ENCODE data around the gene BBS9. TPM values are rescaled to one million over a fixed set of nuclear protein-coding genes. Genes with fewer than 3 reads are reported as not detected.

The BBS9 gene
- total and polyA plus RNA-seq, 9 of the 15 experiments (the other 6 are each of a cell fraction or from before 2014, with no cell fraction given), result 0.77 to 3.3 (median 2.4) TPM

DNA sequence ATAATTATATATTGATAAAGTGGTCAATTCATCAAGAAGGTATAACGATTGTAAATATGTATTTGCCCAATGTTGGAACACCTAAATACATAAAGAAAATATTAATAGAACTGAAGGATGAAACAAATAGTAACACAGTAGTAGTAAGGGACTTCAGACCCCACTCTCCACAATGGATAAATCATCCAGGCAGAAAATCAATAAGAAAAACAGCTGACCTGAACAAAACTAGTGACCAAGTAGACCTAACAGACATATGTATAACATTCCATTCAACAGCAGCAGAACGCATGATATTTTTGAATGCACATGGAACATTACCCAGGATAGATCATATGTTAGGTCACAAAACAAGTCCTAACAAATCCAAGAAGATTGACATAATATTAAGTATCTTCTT, 489.9 kb downstream of the BBS9 start:
- DNase-seq (ENCODE audit: extremely low read depth in 1 of 4, low spot score in 3 of 4) (no peak), FAIRE-seq (no peak), ATAC-seq (no peak)
- no peak overlapping the region for H3K4me2 ChIP-seq (ENCODE audit: insufficient read depth, low read length)
- H3K27ac ChIP-seq (ENCODE audit: extremely low read depth, low read depth, low read length), result no peak overlapping the region
- no peak overlapping the region for H3K9ac ChIP-seq (ENCODE audit: insufficient read depth in 1 of 2, low read depth in 2 of 2, low read length in 2 of 2)
- ChIA-PET POLR2A (no interaction called here), CTCF (ENCODE audit: low intra/inter-chr PET ratio) (no interaction called here)
- no peaks in the 10 kb centered on the region for H4K20me1 ChIP-seq (replicated peaks; ENCODE audit: control insufficient read depth, insufficient read depth, low read length)
- H3K27me3 ChIP-seq (ENCODE audit: control insufficient read depth in 2 of 2, insufficient read depth in 2 of 2, low read length in 2 of 2), result no peaks in the 10 kb centered on the region
- no peaks in the 10 kb centered on the region for H3K9me1 ChIP-seq (ENCODE audit: control insufficient read depth, insufficient read depth, low read length)
- intact Hi-C loops (cut with micrococcal nuclease), result no loop called here
- in situ Hi-C loops (cut with MboI), result no loop called here
- BruUV-seq (replicated peaks), result no TSS peak
- H3K36me3 ChIP-seq (ENCODE audit: control insufficient read depth, insufficient read depth, low read length), result no peaks in the 10 kb centered on the region
- no peaks in the 10 kb centered on the region for H3K9me3 ChIP-seq (replicated peaks; ENCODE audit: control insufficient read depth, insufficient read depth, low read depth, low read length)
- 3% methylated on average over 2 of the region's 2 CpGs for WGBS (ENCODE audit: insufficient coverage, low coverage, missing lambda C conversion rate)
- no peak overlapping the region for H3K4me3 ChIP-seq
- no peak overlapping the region for H2AFZ ChIP-seq (ENCODE audit: low read depth, low read length)
- no peaks in the 10 kb centered on the region for H3K79me2 ChIP-seq (ENCODE audit: control insufficient read depth, insufficient read depth, low read length)
- TF ChIP-seq ZNF41 (CRISPR knock-in tag; conservative IDR thresholded peaks at IDR 0.05) (no peak), ZNF3 (CRISPR knock-in tag; IDR thresholded peaks at IDR 0.05) (no peak), ZNF695 (CRISPR knock-in tag; IDR thresholded peaks at IDR 0.05) (no peak), TAF15 (IDR thresholded peaks at IDR 0.05; ENCODE audit: low read depth, low read length) (no peak), NR1H2 (CRISPR knock-in tag; IDR thresholded peaks at IDR 0.05) (no peak), ZZZ3 (IDR thresholded peaks at IDR 0.05) (no peak), TCF7 (IDR thresholded peaks at IDR 0.05; ENCODE audit: borderline replicate concordance) (no peak)
- TF ChIP-seq, protein P1, sequence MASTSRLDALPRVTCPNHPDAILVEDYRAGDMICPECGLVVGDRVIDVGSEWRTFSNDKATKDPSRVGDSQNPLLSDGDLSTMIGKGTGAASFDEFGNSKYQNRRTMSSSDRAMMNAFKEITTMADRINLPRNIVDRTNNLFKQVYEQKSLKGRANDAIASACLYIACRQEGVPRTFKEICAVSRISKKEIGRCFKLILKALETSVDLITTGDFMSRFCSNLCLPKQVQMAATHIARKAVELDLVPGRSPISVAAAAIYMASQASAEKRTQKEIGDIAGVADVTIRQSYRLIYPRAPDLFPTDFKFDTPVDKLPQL (IDR thresholded peaks at IDR 0.05; ENCODE audit: extremely low read depth, insufficient read length), result no peak
- TF ChIP-seq, protein P2, sequence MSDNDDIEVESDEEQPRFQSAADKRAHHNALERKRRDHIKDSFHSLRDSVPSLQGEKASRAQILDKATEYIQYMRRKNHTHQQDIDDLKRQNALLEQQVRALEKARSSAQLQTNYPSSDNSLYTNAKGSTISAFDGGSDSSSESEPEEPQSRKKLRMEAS (CRISPR knock-in tag; IDR thresholded peaks at IDR 0.05), result no peak
- TF ChIP-seq, protein P3, sequence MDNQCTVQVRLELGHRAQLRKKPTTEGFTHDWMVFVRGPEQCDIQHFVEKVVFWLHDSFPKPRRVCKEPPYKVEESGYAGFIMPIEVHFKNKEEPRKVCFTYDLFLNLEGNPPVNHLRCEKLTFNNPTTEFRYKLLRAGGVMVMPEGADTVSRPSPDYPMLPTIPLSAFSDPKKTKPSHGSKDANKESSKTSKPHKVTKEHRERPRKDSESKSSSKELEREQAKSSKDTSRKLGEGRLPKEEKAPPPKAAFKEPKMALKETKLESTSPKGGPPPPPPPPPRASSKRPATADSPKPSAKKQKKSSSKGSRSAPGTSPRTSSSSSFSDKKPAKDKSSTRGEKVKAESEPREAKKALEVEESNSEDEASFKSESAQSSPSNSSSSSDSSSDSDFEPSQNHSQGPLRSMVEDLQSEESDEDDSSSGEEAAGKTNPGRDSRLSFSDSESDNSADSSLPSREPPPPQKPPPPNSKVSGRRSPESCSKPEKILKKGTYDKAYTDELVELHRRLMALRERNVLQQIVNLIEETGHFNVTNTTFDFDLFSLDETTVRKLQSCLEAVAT (IDR thresholded peaks at IDR 0.05), result no peak
- H3K4me1 ChIP-seq (replicated peaks in 1 of 2; ENCODE audit: control insufficient read depth in 2 of 2, insufficient read depth in 2 of 2, low read length in 2 of 2), result no peaks in the 10 kb centered on the region

Data from K562 (cell line).